Fibroblast of gingiva (primary cell): ENCODE results near the gene ATXN2.
"Not testable (repeated sequence)": the region's sequence is repeated elsewhere in the genome, so short reads cannot be mapped to it uniquely, and the experiment has no call there.

Experiments used
- DNase-seq: peaks from one replicate; pipeline ENCODE4 v3.0.0-alpha.2; 2011; ENCODE audit warnings: low read depth

Gene ATXN2

DNA sequence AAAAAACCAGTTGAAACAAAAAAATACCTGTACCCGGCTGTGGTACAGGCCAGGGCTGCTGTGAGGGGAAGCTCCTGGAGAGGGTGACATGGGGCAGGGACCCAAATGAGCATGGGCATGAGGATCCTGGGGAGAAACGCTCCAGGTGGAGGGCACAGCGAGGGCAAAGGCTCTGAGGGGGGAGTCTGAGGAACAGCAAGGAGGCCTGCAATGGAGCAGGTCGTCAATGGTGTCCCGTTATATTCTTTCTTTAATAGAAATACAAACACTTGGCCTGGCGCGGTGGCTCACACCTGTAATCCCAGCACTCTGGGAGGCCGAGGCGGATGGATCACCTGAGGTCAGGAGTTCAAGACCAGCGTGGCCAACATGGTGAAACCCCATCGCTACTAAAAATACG is 1.9 kb upstream of the ATXN2 start:
- not testable (repeated sequence) for DNase-seq

GRCh38 chr12:111600205-111600642 is 1.1 kb upstream of the ATXN2 start:
- no peak for DNase-seq

DNA sequence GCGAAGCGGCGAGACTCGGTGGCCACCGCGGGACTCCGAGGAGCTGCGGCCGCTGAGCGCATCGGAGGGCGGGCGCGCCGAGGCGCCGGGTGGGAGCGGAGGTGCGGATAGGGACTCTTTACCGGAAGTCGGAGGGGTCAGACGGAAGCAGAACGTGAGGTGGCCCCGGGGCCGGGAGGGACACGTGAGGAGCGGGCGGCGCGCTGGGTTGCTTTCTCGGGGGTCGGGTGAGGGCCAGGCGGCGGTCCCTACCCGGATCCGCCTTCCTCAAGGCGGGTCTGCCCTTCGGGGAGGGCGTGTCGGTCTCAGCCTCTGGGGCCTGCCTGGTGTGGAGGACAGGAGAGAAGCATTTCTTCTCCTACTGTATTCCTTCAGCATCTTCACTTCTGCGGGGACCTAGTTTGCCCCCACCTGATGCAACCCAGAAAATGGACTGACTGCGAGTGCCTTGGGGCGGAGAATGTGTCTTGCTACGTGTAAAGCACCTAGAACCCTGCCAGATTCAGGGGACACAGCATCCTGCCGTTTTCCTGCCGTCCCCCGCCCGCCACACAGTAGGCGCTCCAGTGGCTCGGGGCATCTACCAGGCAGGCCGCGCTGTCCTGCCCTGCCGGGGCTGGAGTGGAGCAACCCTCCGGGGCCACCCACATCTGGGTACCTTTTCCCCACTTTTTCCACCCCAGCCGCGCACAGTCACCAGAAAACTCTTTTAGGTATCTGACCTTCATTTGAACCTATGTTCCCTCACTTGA is 514 bp upstream of the ATXN2 start:
- peak; percentile 98 for DNase-seq

GRCh38 chr12:111597831-111598636 is 1.1 kb downstream of the ATXN2 start:
- DNase-seq, result peak; percentile 14

- peak; percentile 67 for DNase-seq
Measured at GRCh38 chr12:111596985-111597830, 1.9 kb downstream of the ATXN2 start.

DNA sequence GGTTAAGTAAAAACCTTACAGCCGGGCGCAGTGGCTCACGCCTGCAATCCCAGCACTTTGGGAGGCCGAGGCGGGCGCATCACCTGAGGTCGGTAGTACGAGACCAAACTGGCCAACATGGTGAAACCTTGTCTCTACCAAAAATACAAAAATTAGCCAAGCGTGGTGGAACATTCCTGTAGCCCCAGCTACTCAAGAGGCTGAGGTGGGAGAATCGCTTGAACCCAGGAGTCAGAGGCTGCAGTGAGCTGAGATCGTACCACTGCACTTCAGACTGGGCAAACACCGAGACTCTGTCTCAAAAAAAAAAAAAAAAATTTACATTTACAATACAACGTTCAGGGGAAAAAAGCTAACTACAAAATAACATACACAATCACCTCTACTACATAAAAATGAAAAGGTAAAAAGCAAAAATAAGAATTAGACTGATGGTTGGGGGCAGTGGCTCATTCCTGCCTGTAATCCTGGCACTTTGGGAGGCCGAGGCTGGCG is 3.7 kb downstream of the ATXN2 start:
- DNase-seq, result not testable (repeated sequence)

GRCh38 chr12:111591399-111592010 is 7.6 kb downstream of the ATXN2 start:
- not testable (repeated sequence) for DNase-seq

DNA sequence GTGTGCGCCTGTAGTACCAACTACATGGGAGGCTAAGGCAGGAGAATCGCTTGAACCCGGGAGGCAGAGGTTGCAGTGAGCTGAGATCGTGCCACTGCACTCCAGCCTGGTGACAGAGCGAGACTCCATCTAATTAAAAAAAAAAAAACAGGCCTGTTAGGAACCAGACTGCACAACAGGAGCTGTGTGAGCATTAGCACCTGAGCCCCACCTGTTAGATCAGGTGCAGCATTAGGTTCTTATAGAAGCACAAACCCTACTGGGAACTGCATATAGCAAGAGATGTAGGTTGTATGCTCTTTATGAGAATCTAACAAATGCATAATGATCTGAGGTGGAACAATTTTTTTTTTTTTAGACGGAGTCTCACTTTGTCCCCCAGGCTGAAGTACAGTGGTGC is 8.6 kb downstream of the ATXN2 start:
- DNase-seq, result no peak

DNA sequence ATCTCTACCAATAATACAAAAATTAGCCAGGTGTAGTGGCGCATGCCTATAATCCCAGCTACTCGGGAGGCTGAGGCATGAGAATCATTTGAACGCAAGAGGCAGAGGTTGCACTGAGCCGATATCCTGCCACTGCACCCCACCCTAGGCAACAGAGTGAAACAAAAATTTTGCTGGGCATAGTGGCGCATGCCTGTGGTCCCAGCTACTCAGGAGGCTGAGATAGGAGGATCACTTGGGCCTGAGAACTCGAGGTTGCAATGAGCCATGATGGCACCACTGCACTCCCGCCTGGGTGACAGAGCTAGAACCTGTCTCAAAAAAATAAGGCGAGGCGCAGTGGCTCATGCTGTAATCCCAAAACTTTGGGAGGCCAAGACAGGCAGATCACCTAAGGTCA is 9.5 kb downstream of the ATXN2 start:
- DNase-seq, result no peak

- DNase-seq, result no peak
Measured at GRCh38 chr12:111588010-111588409, 11.1 kb downstream of the ATXN2 start.

GRCh38 chr12:111586986-111587385 is 12.1 kb downstream of the ATXN2 start:
- DNase-seq, result no peak

DNA sequence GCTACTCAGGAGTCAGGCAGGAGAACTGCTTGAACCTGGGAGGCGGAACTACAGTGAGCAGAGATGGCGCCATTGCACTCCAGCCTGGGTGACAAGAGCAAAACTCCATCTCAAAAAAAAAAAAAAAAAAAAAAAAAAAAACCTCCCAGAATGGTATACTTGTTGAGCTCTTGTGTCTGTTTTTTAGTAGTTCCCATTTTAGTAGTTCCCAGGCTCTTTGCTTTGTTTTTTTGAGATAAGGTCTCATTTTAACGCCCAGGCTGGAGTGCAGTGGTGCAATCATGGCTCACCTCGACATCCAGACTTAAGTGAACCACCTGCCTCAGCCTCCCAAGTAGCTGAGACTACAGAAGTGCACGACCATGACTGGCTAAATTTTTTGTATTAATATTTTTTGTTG is 13.4 kb downstream of the ATXN2 start:
- DNase-seq, result no peak

DNA sequence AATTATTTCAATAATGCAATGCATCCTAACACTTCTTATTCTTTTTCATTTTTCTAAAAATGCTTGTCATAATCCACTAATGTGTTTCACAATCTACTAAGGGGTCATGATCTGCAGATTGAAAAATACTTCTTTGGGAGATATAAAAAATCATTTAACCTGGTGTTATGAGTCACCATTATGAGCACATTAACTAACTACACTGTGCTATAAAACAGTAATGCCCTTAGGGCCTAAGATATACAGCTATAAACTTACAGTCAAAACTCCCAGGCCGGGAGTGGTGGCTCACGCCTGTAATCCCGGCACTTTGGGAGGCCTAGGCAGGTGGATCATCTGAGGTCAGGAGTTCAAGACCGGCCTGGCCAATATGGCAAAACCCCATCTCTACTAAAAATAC is 14.2 kb downstream of the ATXN2 start:
- DNase-seq, result peak; percentile 4

- not testable (repeated sequence) for DNase-seq
Measured at GRCh38 chr12:111583506-111583905, 15.6 kb downstream of the ATXN2 start.

DNA sequence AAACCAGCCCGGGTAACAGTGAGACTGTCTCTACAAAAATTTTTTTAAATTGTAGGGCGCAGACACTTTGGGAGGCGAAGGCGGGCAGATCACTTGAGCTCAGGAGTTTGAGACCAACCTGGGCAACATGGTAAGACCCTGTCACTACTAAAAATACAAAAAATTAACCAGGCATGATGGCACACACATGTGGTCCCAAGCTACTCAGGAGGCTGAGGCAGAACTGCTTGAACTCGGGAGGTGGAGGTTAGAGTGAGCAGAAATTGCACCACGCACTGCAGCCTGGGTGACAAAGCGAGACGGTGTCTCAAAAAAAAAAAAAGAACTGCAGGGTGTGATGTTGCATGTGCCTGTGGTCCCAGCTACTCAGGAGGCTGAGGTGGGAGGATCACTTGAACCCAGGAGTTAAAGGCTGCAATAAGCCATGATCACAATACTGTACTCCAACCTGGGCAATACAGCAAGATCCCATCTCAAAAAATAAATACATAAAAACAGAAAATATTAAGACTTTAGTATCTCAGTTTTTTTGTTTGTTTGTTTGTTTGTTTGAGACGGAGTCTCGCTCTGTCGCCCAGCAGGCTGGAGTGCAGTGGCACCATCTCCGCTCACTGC is 16.9 kb downstream of the ATXN2 start:
- DNase-seq, result no peak

GRCh38 chr12:111581434-111582132 is 17.5 kb downstream of the ATXN2 start:
- DNase-seq, result peak; percentile 58

GRCh38 chr12:111580737-111581136 is 18.4 kb downstream of the ATXN2 start:
- no peak for DNase-seq

DNA sequence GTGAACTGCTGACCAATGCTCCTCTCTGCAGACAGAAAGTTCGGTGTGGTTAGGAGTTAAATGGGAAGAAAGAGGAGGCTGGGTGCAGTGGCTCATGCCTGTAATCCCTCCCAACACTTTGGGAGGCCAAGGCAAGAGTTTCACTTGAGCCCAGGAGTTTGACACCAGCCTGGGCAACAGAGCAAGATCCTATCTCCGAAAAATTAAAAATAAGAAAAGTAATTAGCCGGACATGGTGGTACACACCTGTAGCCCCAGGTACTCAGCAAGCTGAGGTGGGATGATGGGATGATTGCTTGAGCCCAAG is 19.0 kb downstream of the ATXN2 start:
- no peak for DNase-seq

DNA sequence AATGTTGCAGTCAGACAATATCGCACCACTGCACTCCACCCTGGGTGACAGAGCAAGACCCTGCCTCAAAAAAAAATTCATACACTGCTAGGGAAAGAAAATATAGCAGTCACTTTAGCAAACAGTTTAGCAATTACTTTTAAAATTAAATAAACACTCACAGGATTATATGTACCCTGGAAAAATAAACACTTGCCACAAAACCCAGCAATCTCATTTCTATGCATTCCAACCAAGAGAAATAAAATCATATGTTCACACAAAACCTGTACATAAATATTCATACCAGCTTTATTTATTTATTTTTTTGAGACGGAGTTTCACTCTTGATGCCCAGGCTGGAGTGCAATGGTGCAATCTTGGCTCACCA is 20.2 kb downstream of the ATXN2 start:
- peak; percentile 69 for DNase-seq

DNA sequence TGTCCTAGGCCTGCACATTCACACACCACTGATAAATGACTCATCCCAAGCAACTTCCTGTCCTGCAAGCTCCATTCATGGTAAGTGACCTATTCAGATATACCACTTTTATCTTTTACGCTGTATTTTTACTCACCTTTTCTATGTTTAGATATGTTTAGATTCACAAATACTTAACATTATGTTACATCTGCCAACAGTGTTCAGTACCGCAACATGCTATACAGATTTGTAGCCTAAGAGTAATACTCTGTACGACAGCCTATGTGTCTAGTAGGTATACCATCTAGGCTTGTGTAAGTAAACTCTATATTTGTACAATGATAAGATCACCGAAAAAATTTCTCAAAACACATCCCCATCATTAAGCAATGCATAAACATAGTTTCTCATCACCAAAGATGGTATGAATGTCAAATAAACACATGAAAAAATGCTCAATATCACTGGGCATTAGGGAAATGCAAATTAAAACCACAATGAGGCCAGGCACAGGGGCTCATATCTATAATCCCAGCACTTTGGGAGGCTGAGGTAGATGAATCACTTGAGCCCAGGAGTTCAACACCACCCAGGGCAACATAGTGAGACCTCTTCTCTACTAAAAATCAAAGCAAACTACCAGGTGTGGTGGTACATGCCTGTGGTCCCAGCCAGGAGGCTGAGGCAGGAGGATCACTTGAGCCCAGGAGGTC is 20.7 kb downstream of the ATXN2 start:
- peak; percentile 71 for DNase-seq
